Lower lobe of right lung (tissue), 2 donors: Measurements from ENCODE around the gene LAMA5. TPM values are rescaled to one million over a fixed set of nuclear protein-coding genes. Genes with fewer than 3 reads are reported as not detected.

Experiments used
- ATAC-seq, 2 donors: fragments of 200-7000 bp; cut with Tn5 transposase; one replicate each; pipeline ENCODE4 v1.9.1; 2020 to 2022; ENCODE audit warnings: mild to moderate bottlenecking in 2 of 2, moderate library complexity in 2 of 2
- DNase-seq: peaks from one replicate; pipeline ENCODE4 v3.0.0-alpha.2; 2020
- H3K27ac ChIP-seq: fragments of 200-600 bp; one replicate; pipeline ENCODE4 v1.8.0; 2022
- H3K27me3 ChIP-seq: fragments of 200-600 bp; one replicate; pipeline ENCODE4 v1.8.0; 2022; ENCODE audit warnings: low read depth
- H3K36me3 ChIP-seq: fragments of 200-600 bp; one replicate; pipeline ENCODE4 v1.8.0; 2022; ENCODE audit warnings: mild to moderate bottlenecking
- H3K4me1 ChIP-seq: fragments of 200-600 bp; one replicate; pipeline ENCODE4 v1.8.0; 2022
- H3K4me3 ChIP-seq: fragments of 200-600 bp; one replicate; pipeline ENCODE4 v1.8.0; 2022; ENCODE audit warnings: mild to moderate bottlenecking
- H3K9me3 ChIP-seq: fragments of 200-600 bp; one replicate; pipeline ENCODE4 v1.8.0; 2022
- intact Hi-C: fragments of 100-400 bp; cut with DNase I; formaldehyde crosslinking; loops from one replicate; pipeline ENCODE4 v1.11.0; 2022
- total RNA-seq: library from RNA; stranded (reverse); fragmentation: NEBNext Ultra II Directional; extraction: Animal tissue kit (Norgen Biotek cat#: 25700); gene quantifications from one replicate; pipeline ENCODE4 v1.2.1, GENCODE V29; 2021
- TF ChIP-seq, protein P1 (sequence below): fragments of 200-600 bp; IDR thresholded peaks from one replicate; pipeline ENCODE4 v1.8.0; 2022; ENCODE audit warnings: antibody characterized with exemption, mild to moderate bottlenecking
- donor health status: DM: no; HTN: yes; CAD: no; lungs with severe emphysema.

The LAMA5 gene
- total RNA-seq, 1 donor from 2014 or later: 282 TPM

DNA sequence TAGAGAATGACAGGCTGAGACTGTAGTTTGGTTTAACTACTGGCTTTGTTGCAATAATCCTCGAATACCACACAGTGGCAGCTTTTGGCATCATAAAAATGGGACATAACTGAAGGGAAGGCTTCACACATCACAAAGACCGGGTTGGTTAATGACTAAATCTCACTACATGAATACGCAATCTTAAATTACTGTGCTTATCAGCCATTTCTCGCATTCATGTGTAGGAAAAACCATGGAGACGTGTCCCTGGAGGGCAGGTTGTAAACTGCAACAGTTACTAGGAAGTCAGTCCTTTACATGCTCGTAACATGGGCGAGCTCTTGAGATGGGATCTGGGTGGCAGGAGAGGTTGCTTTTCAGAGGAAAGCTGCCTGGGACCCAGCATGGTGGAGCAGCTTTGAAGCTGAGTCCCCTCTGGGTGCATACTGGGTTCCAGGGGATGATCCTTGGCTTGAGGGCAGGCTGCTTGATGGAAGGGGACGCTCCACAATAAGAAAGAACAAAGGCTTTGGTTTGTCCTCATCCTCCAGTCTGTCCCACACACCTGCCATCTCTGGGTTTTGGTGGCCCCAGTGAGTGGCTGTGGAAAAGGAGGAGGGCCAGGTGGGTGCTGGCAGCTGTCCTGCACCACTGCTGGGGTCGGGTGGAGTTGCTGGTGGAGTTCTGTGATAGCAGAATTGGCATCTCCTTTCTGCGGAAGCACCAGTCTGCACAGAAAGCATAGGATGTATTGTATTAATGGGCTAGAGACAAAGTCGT lies 21.9 kb upstream of the LAMA5 start:
- H3K4me3 ChIP-seq: no peak overlapping the region
- H3K9me3 ChIP-seq: no peaks in the 10 kb centered on the region
- intact Hi-C loops: loop anchor here (10.0 kb wide), 1 partner anchor 84 kb away; the partner anchor contains the start of gene ADRM1
- no peak overlapping the region for H3K27ac ChIP-seq
- TF ChIP-seq, protein P1, sequence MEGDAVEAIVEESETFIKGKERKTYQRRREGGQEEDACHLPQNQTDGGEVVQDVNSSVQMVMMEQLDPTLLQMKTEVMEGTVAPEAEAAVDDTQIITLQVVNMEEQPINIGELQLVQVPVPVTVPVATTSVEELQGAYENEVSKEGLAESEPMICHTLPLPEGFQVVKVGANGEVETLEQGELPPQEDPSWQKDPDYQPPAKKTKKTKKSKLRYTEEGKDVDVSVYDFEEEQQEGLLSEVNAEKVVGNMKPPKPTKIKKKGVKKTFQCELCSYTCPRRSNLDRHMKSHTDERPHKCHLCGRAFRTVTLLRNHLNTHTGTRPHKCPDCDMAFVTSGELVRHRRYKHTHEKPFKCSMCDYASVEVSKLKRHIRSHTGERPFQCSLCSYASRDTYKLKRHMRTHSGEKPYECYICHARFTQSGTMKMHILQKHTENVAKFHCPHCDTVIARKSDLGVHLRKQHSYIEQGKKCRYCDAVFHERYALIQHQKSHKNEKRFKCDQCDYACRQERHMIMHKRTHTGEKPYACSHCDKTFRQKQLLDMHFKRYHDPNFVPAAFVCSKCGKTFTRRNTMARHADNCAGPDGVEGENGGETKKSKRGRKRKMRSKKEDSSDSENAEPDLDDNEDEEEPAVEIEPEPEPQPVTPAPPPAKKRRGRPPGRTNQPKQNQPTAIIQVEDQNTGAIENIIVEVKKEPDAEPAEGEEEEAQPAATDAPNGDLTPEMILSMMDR: no peak
- H3K4me1 ChIP-seq: peaks cover 27% of the 10 kb centered on the region
- no peak for DNase-seq
- H3K36me3 ChIP-seq: peaks cover 38% of the 10 kb centered on the region
- H3K27me3 ChIP-seq: no peaks in the 10 kb centered on the region
- ATAC-seq: no peak

DNA sequence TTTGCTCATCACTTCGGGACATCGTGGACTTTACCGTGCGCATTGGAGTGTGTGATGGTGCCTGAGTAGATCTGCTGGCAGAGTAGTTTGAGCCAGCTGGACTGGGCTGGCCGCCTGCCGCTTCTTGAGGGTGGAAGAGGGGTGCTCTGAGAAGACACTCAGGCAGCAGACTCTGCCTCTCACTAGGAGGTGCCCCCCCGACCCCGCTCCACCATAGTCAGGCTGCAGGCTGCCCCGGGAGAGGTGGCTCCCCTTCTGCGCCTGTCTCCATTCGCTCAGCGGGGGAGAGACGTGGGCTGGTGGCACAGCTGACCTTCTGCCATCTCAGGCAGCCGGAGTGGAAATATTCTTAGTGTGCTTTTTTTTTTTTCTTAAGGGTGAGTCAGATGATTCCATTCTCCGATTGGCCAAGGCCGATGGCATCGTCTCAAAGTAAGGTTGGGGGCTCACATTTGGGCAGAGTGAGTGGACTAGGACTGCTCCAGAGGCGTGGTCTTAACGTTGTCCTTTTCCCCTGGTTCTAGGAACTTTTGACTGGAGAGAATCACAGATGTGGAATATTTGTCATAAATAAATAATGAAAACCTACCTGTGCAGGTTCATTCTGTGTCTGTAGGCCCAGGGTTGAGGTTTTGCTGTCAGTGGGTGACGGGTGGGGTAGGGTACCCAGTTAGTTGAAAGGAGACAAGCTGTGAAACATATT lies 21.0 kb upstream of the LAMA5 start:
- intact Hi-C loops: loop anchor here (10.0 kb wide), 1 partner anchor 83 kb away; the partner anchor contains the start of gene ADRM1
- DNase-seq (no peak), ATAC-seq (no peak)
- Histone ChIP-seq H3K9me3 (no peaks in the 10 kb centered on the region), H3K4me3 (peak overlapping the region; percentile 95), H3K27ac (peak overlapping the region; percentile 97), H3K36me3 (peaks cover 37% of the 10 kb centered on the region), H3K4me1 (peaks cover 27% of the 10 kb centered on the region), H3K27me3 (no peaks in the 10 kb centered on the region)
- TF ChIP-seq, protein P1: no peak

DNA sequence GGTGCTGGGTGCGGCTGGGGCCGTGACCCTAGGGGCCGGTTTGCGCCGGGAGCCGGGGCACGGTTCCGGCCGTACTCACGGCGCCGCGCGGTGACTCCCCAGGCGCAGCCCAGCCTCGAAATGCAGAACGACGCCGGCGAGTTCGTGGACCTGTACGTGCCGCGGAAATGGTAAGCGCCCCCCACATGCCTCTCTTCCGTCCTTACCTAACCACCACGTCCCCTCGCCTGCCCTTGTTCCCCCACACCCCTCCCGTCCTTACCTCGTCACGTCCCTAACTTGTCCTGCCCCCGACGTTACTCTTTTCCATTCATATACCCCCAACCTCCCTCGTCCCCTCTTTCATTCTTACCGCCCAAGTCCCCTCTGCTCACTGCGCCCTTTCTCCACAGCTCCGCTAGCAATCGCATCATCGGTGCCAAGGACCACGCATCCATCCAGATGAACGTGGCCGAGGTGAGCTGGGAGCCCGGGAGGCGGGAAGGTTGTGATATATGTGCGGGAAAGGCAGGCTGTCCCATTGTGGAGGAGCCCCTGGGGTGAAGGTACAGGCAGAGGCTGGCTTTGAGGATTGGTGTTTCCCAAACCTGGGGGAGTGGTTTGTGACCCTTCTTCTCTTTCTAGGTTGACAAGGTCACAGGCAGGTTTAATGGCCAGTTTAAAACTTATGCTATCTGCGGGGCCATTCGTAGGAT lies 20.3 kb upstream of the LAMA5 start:
- Histone ChIP-seq H3K9me3 (no peaks in the 10 kb centered on the region), H3K27me3 (no peaks in the 10 kb centered on the region), H3K36me3 (peaks cover 37% of the 10 kb centered on the region), H3K4me3 (peak overlapping the region; percentile 95), H3K27ac (peak overlapping the region; percentile 97), H3K4me1 (peaks cover 31% of the 10 kb centered on the region)
- TF ChIP-seq, protein P1: no peak
- intact Hi-C loops: loop anchor here (10.0 kb wide), 1 partner anchor 83 kb away; the partner anchor contains the start of gene ADRM1
- DNase-seq (no peak), ATAC-seq (no peak)

DNA sequence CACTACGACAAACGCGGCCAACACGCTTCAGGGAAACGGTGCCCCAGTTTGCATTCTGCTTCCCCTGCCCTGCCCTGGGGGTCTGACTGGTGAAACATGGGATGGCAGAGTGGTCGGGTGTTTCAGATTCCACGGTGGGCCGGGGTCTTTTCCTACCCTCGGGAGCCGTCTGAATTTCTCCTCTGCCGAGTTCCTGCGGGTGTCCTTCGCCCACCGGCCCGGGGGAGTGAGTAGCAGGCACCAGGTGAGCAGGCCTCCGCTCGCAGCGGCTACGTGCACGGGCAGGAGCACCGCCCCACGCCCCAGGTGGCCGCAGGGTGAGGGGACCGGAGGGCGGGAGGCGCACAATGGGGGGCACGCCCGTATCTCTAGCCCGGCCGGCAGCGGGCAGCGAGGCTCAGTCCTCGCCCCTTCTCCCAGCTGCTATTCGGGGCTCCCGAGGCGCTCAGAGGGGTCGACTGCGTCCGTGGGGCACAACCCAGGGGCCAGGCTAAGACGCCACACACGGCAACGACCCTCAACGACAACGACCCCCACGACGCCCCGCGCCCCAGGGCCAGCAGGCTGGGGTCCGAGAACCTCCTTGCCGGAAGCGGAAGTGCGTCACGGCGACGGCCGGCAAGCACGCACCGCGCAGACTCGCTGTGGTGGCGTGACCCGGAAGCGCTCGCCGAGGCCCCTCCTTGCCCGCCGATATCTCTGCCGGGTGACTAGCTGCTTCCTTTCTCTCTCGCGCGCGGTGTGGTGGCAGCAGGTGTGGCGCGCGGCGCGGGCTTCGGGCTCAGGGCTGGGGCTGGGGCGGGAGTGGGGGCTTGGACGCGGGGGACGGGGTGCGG lies 19.5 kb upstream of the LAMA5 start, which contains the start of gene RPS21:
Gene RPS21 (plus strand): TSS at position 721 of the 836 bp plus-strand sequence. CDS start 236 bp downstream, outside the sequence.
- H3K36me3 ChIP-seq: peaks cover 37% of the 10 kb centered on the region
- ATAC-seq: peak; percentile 95 to 97
- peak; percentile 95 for DNase-seq
- H3K27ac ChIP-seq: peak within 1 kb of the TSS; percentile 97
- H3K9me3 ChIP-seq: no peaks in the 10 kb centered on the region
- H3K27me3 ChIP-seq: no peaks in the 10 kb centered on the region
- intact Hi-C loops: loop anchor here (10.0 kb wide), 1 partner anchor 82 kb away; the partner anchor contains the start of gene ADRM1
- peaks cover 32% of the 10 kb centered on the region for H3K4me1 ChIP-seq
- TF ChIP-seq, protein P1: no peak
- H3K4me3 ChIP-seq: peak within 1 kb of the TSS; percentile 95
